Bronchial epithelial cell (primary cell): ENCODE results near the gene ACVR2B. TPM values are rescaled to one million over a fixed set of nuclear protein-coding genes. Genes with fewer than 3 reads are reported as not detected.

Experiments
- DNase-seq: peaks from one replicate; pipeline ENCODE4 v3.0.0-alpha.2; 2010; ENCODE audit warnings: low read depth
- FAIRE-seq: peaks from 2 replicates; lab custom pipeline; 2011; peaks lifted over from hg19 to GRCh38; lab: Jason Lieb, UNC
- H3K27me3 ChIP-seq: 2 replicates; pipeline ENCODE4 v1.5.1; 2011; ENCODE audit warnings: low read length; ENCODE audit not compliant: control insufficient read depth, insufficient read depth
- H3K36me3 ChIP-seq: 2 replicates; pipeline ENCODE4 v1.5.1; 2011; ENCODE audit warnings: low read length; ENCODE audit not compliant: control insufficient read depth, insufficient read depth
- H3K4me3 ChIP-seq: 2 replicates; pipeline ENCODE4 v1.5.1; 2011; ENCODE audit warnings: mild to moderate bottlenecking, low read depth, low read length, control low read depth
- CTCF ChIP-seq: IDR thresholded peaks from 2 replicates; pipeline ENCODE4 v1.5.1; 2011; ENCODE audit warnings: mild to moderate bottlenecking, moderate library complexity, low read length, control low read depth, inconsistent platforms; ENCODE audit not compliant: insufficient read depth, severe bottlenecking
- total RNA-seq: library from RNA; depleted of rRNA; stranded (reverse); fragments of >200 nt; gene quantifications from 2 replicates; pipeline ENCODE4 v1.2.1, GENCODE V29; 2014

ACVR2B gene
- total RNA-seq, 1 donor from 2014 or later, result 4.5 TPM

- no peaks in the 10 kb centered on the region for H3K36me3 ChIP-seq
- no peaks in the 10 kb centered on the region for H3K27me3 ChIP-seq
- no peak for DNase-seq
- FAIRE-seq, result peak; percentile 86
- no peak overlapping the region for H3K4me3 ChIP-seq
- TF ChIP-seq CTCF, result no peak
These were observed 80.5 kb downstream of the ACVR2B start for GRCh38 chr3:38534180-38534579.

- Histone ChIP-seq H3K4me3 (no peak overlapping the region), H3K36me3 (no peaks in the 10 kb centered on the region), H3K27me3 (no peaks in the 10 kb centered on the region)
- DNase-seq (no peak), FAIRE-seq (no peak)
- no peak for TF ChIP-seq CTCF
These were observed 80.9 kb downstream of the ACVR2B start for GRCh38 chr3:38534604-38535003.

GRCh38 chr3:38536671-38537070 lies 83.0 kb downstream of the ACVR2B start:
- DNase-seq, result no peak
- no peak for FAIRE-seq
- TF ChIP-seq CTCF, result no peak
- Histone ChIP-seq H3K4me3 (no peak overlapping the region), H3K27me3 (no peaks in the 10 kb centered on the region), H3K36me3 (no peaks in the 10 kb centered on the region)

- no peak for TF ChIP-seq CTCF
- H3K4me3 ChIP-seq, result no peak overlapping the region
- no peaks in the 10 kb centered on the region for H3K27me3 ChIP-seq
- DNase-seq, result no peak
- H3K36me3 ChIP-seq, result no peaks in the 10 kb centered on the region
- peak; percentile 66 for FAIRE-seq
These were observed 85.2 kb downstream of the ACVR2B start for GRCh38 chr3:38538773-38539353.

- no peaks in the 10 kb centered on the region for H3K27me3 ChIP-seq
- TF ChIP-seq CTCF, result no peak
- FAIRE-seq (no peak), DNase-seq (no peak)
- no peaks in the 10 kb centered on the region for H3K36me3 ChIP-seq
- no peak overlapping the region for H3K4me3 ChIP-seq
These were observed 88.1 kb downstream of the ACVR2B start for GRCh38 chr3:38541806-38542205.

Other genes with a start within 250 kb of the ACVR2B start
- 0.77 and 0.79 TPM in 2 replicates for gene SLC22A13, start 188.1 kb upstream of the ACVR2B start, total RNA-seq
- gene SLC22A14, start 171.6 kb upstream of the ACVR2B start, total RNA-seq, result 0.26 and 0.64 TPM in 2 replicates
- gene XYLB, start 107.1 kb upstream of the ACVR2B start, total RNA-seq, result 1.5 and 2.1 TPM in 2 replicates
- 5.8 and 5.9 TPM in 2 replicates for gene EXOG, start 42.5 kb downstream of the ACVR2B start, total RNA-seq
- under 0.01 TPM in 1 of 2 replicates, not detected in the other for gene SCN5A, start 195.8 kb downstream of the ACVR2B start, total RNA-seq